Activated CD4-positive, alpha-beta T cell treated with anti-CD3 and anti-CD28 coated beads, Interleukin-10, Interleukin-2, amounts not matched to agents 100 ng/mL and 50 ng/mL, durations not matched to agents 16 hours and 8 hours (primary cell): ENCODE data around the gene AP1S3.

Experiments used
- DNase-seq: peaks from one replicate; pipeline ENCODE4 v3.0.0-alpha.2; 2020

Gene AP1S3

GRCh38 chr2:223720367-223720766 lies 117.0 kb downstream of the AP1S3 start:
- DNase-seq, result no peak

GRCh38 chr2:223712642-223713041 lies 124.7 kb downstream of the AP1S3 start:
- no peak for DNase-seq

GRCh38 chr2:223711596-223712326 lies 125.6 kb downstream of the AP1S3 start:
- DNase-seq, result no peak
